NCI-H460 (cell line): ENCODE results near the gene IFI27. TPM values are rescaled to one million over a fixed set of nuclear protein-coding genes. Genes with fewer than 3 reads are reported as not detected.
"Not testable (repeated sequence)": the region's sequence is repeated elsewhere in the genome, so short reads cannot be mapped to it uniquely, and the experiment has no call there.

Experiments
- DNase-seq: peaks from one replicate; pipeline ENCODE4 v3.0.0-alpha.2; 2016; ENCODE audit warnings: low read depth; ENCODE audit errors: extremely low read depth
- total RNA-seq: library from RNA; depleted of rRNA; stranded (reverse); fragments of >200 nt; shearing (Covaris generic); gene quantifications from 2 replicates; pipeline ENCODE4 v1.2.3, GENCODE V29; 2014; rRNA removed

Gene IFI27
- total RNA-seq, 1 experiment from 2014 or later: 1.6 TPM

- DNase-seq: no peak
These were observed 34.2 kb downstream of the IFI27 start for GRCh38 chr14:94144765-94145164.

DNA sequence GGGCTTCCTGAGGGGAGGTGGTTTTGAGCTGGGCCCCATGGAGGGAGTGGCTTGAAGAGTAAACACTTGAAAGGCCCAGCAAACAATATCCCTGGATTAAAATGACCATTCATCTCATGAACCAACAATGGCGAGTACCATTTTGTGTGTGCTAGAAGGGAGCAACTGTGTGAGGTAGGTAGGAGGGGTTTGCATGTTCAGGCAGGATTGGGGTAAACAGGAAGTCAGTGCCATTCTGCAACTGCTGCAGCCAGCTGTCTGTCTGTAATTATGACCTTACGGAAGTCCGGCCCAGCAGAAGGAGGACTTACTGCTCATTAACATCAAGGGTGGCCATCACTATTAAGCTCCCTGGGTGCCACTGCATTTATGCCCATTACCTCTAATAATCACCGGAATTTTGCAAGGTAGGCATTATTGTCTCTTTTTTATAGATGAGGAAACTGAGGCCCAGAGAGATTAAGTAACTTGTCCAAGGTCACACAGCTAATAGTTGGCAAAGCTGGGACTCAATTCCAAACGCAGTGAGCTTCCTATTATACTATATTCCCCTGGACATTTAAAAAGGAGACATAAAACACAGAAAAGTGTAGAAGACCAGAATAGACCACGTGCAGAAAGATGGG is 35.5 kb downstream of the IFI27 start:
- DNase-seq: no peak

- no peak for DNase-seq
These were observed 42.1 kb downstream of the IFI27 start for GRCh38 chr14:94152676-94153075.

- no peak for DNase-seq
These were observed 43.3 kb downstream of the IFI27 start for GRCh38 chr14:94153750-94154342.

DNA sequence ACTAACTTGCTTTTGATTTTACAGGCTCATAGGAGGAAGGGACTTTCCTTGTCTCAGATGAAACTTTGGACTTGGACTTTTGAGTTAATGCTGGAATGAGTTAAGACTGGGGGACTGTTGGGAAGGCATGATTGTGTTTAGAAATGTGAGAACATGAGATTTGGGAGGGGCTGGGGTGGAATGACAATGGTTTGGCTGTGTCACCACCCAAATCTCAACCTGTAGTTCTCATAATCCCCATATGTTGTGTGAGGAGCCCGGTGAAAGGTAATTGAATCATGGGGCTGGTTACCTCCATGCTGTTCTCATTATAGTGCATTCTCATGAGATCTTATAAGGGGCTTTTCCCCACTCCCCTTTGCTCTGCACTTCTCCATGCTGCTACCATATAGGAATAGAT is 45.6 kb downstream of the IFI27 start:
- not testable (repeated sequence) for DNase-seq

GRCh38 chr14:94157197-94157596 is 46.7 kb downstream of the IFI27 start:
- no peak for DNase-seq

DNA sequence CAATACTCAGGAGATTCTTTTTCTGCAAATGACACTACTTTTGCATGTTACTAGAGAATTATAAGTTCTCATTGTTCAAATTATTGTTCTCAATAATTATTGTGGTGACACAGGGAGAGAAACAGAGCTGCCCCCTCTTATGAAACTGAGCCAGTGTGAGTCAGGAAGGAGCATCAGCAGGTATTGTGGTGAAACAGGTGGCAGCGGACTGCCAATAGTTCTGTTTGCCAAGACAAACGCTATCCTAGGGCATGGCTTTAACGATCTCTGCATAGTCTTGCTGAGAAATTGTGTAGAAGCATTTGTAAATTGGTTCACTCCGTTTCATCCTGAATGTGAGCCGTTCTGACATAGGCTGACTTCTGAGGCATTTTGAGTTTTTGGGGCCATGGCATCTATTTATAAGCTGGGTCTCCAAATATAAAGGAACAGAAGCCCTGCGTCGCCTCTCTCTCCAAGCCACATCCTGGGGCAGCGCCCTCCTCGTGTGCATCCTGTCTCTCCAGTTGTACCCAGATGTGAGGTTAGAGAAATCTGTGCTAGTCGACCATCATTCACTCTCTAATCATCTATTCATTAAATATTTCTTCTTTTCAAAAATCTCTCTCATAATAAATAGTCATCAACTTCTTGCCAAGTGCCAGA is 47.8 kb downstream of the IFI27 start:
- DNase-seq: no peak

DNA sequence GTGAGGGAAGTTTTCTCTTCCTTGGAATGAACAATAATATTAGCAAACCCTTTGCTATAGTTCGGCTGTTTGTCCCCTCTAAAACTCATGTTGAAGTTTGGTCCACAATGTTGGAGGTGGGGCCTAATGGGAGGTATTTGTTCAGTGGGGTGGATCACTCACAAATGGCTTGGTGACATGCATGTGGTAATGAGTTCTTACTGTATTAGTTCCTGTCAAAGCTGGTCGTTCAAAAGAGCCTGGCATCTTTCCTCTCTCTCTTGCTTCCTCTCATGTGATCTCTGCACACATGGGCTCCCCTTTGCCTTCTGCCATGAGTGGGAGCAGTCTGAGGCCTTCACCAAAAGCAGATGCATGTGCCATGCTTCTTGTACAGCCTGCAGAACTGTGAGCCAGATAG is 50.5 kb downstream of the IFI27 start:
- no peak for DNase-seq

DNA sequence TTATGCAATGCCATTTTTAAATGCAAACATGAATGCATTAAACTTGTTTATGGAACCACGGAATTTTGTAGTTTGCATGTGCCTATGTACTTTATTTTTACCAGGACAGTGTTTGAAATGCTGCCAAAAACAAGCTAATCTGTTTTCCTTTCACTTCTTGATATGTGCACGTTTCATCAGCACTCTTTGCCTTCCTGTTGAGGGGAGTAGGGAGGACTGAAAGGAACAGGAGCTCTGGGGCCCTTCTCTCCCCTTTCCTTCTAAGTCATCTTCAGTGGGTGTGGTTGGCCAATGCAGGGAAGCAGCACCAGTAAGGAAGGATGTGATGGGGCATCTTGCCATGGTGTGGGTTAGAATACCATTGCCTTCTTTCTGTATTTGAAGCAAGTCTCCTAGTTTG is 51.4 kb downstream of the IFI27 start:
- DNase-seq: no peak

- no peak for DNase-seq
These were observed 51.9 kb downstream of the IFI27 start for GRCh38 chr14:94162466-94162865.

DNA sequence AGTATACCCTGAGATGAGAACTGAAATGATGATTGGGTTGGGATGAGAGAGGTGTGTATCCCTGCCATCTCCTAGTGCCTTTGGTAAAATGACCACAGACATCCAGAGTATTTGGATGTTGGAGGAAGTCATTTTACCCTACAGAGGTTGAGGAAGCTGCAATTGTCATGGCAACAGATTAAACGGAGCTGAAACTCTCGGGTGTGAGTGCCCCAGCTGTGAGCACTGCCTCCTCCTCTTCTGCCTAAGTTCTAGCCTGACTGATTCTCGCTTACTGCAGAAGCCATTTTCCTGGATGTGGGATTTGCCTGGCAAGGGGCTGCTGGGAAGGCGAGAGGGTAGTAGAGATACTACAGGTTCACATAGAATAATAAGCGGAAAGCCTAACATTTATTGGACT is 53.3 kb downstream of the IFI27 start:
- no peak for DNase-seq

DNA sequence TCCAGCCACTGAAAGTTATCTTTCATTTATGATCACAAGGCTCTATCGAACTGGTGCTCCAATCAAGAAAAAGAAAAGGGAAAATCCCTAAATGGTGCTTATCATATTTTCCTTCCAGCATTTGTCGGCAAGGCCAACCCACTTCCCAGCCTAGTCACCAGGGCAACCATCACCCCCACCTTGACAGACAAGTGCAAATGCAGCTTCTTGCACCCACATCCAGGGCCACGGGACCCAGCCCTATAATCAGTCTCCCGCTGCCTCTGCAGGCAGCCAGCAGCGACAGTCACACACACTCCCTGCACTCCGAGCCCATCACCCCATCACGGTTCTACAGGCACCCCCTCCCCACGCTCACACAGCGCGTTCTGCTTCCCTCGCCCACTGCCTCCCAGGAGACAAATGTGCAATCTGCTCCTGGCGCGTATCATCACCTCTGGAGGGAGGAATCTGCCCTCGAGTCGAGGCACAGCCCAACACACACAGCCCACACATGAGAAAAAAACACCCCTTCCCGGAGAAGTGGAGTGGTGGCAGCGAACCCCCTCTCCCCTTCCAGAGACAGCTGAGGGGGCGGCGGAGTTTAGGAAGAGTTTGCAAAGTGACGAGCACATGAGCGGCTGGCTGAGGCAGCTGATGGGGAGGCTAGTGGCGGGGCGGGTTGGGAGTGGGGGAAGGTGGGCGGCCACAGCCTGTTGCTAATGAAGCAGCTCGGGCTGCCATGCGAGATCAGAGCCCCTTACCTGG is 54.3 kb downstream of the IFI27 start:
- DNase-seq: no peak

DNA sequence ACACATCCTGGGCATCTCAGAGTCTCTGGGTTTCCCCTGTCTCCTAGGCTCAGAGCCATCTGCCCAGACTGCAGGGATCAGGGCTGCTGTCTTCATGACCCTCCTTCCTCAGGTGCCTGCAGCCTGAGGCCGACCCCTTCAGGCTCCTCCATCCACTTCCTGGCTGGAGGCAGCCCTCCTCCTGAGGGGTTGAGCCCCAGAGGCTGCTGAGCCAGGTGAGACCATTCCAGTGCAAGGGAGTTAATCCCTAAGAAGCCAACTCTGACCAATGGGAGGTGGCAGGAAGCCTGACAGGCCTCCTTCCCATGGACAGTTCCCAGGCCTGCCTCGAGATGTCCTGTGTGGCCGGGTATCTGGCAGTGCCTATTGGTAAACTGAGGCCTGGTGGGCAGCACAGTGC is 55.2 kb downstream of the IFI27 start:
- DNase-seq: no peak

Other genes with a start within 250 kb of the IFI27 start
- not detected in 2 replicates for gene FAM181A, start 183.4 kb upstream of the IFI27 start, total RNA-seq
- not detected in 2 replicates for gene ASB2, start 134.2 kb upstream of the IFI27 start, total RNA-seq
- not detected in 2 replicates for gene CCDC197, start 113.4 kb upstream of the IFI27 start, total RNA-seq
- 0.72 and 0.74 TPM in 2 replicates for gene OTUB2, start 84.4 kb upstream of the IFI27 start, total RNA-seq
- gene DDX24, start 29.5 kb upstream of the IFI27 start, total RNA-seq: 89.8 and 101 TPM in 2 replicates
- 9.7 and 9.9 TPM in 2 replicates for gene IFI27L1, start 29.4 kb upstream of the IFI27 start, total RNA-seq
- gene IFI27L2, start 18.9 kb downstream of the IFI27 start, total RNA-seq: 68.9 and 99.6 TPM in 2 replicates
- 0.35 TPM in 1 of 2 replicates, not detected in the other for gene PPP4R4, start 63.6 kb downstream of the IFI27 start, total RNA-seq
- gene SERPINA10, start 182.5 kb downstream of the IFI27 start, total RNA-seq: not detected in 2 replicates
- gene SERPINA6, start 212.6 kb downstream of the IFI27 start, total RNA-seq: 0.26 TPM in 1 of 2 replicates, not detected in the other